GM10847 (cell line): Measurements from ENCODE around the gene CPA3.

Source experiments
- POLR2A ChIP-seq: IDR thresholded peaks from 2 replicates; pipeline ENCODE4 v1.6.1; 2011; ENCODE audit not compliant: insufficient read length; ENCODE audit errors: extremely low read depth

The CPA3 gene

DNA sequence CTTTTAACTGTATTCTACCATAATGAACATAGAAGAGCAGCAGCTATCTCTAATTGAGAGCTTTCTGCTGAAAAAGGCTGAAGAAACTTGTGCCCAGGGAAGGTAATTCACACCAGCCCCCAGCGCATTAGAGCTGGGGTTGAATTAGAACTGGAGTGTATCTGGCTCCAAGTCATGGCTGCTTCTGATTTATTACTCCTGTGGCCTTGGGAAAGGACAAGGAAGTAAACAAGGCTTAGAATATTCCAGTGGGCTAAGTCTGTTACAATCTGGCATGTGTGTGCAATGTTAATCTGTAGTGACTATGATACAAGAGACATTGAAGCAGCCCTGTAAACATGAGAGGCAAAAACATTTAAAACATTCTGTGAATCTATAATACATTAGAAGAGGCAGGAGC lies 18.1 kb downstream of the CPA3 start:
- TF ChIP-seq POLR2A = no peak

DNA sequence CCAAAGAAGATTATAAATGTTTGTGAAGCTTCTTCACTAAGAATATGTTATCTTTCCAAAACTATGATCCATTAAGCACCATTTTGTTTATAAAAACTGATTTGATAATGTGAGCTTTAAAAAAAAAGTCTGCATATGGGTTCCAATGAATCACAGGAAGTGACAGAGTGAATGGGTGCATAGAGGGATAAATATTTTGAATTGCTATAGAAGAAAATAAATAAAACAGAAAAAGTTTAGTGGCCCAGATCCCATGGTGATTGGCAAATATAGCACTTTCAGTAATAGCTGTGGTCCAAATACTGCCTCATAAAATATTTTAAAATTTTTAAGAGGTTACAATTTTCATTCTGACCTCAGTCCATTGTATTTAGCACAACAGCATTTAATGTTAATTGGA lies 19.2 kb downstream of the CPA3 start:
- no peak for TF ChIP-seq POLR2A

DNA sequence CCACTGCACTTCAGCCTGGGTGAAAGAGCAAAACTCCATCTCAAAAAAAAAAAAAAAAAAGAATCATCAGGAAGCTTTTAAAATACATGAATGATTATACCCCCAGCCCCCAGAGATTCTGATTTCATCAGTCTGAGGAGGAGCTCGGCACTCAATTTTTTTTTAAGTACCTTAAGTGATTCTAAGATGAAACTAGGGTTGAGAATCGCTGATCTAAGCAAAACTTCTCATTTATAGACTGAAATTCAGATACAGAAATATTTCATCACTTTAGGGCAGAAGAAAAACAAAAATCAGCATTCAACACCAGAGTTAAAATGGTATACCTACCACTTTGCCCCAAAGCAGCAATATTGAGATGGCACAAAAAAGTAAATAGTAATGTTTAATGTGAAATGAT lies 24.7 kb downstream of the CPA3 start:
- TF ChIP-seq POLR2A = no peak

DNA sequence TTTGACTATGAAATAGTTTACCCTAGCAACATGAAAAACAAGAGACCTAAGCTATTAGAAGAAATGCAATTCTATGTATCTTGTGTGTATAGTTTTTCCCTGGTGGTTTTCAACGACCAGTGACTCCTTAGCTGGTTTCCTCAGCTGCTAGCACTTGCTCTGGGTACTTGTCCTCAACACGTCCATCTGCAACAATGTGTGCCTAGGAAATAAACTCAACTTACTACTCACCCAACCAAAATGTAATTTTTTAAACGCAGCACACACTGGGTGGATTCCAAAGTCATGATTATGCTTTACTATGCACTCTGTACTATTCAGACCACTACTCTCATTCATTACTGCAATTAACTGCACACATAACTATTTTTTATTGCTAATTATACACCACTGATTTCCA lies 31.0 kb downstream of the CPA3 start:
- no peak for TF ChIP-seq POLR2A

DNA sequence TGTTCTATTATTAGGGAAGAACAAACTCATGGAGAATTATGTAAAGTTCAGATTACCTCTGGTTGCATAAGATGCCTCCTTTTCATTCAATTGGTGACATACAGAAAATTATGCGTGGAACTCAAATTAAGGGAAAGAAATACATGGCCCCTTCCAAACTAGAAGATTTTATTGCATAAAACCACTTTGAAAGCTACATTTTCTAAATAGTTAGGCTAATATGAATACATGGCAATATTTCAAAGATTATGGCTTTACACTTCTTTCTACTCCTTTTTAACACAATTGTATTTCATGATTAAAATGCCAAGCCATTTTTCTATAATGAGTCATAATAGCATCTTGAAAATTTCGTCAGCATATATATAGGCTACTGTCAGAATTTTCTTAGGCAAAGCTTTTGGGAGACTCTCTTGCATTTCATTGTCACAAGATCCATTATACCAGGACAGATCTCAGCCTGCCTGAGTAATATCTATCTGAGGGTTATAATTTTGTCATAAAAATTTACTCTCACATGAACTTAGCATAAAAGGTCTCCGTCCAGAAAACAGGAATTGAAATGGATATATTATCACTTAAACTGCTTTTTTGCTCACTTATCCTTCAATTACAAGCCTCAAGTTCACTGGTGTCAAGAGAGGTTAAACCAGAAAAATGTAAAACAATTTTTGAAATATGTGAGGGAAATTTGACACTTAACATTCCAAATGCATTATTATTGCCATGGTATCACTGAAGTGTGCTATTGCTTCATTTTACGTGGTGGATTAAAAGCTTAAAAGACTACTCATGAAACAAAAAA lies 37.1 kb downstream of the CPA3 start:
- no peak for TF ChIP-seq POLR2A

DNA sequence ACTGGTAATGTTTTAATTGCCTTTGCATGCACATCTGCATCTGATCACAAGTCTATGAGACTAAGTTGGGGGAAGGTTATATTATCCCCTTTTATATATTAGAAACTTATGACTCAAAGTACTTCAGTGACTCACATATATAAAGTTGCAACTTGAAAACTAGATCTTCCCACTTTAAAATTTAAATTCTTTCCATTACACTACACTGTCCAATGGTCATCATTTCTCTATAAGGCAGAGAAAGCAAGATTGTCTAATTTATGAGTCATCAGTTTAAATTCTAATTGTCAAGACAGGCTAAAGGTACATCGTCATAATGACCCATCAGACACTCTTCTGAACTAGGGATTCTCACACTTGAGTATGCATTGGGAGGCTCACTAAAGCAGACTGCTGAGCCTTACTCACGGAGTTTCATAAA lies 37.9 kb downstream of the CPA3 start:
- no peak for TF ChIP-seq POLR2A

DNA sequence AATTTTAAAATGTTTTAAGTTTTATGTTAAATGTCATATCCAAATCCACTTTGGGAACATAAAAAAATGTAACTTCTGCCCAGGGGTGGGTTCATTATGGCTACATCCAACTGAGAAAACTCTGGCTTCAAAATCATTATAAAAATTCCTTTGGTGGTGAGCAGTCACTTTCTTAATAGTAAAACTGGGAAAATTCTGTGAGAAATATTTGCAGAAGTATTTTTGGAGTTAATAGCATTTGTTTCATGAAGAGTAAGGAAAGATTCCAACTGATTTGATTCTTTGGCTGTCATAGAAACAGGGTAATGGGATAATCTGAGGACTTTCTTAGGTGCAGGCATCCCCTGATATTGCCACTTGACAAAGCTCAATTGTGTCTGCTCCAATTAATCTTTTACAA lies 38.8 kb downstream of the CPA3 start:
- TF ChIP-seq POLR2A = no peak

DNA sequence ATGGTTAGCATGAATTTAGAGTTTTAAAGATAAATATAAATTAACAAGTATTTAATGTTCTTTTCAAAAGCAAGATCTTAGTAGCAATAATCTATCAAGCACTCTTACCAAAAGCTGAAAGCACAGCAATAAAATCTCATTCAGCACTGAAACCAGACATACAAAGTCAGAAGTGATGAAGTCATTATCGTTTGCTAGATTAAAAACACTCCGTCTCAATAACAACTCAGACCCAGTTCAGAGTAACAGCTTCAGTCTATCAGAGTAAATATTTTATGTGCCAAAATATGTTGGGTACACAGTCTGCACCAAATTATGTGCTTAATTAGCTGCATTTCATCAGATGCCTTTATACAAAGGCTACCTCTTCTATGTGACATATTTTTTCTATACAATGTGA lies 41.6 kb downstream of the CPA3 start:
- TF ChIP-seq POLR2A = no peak

DNA sequence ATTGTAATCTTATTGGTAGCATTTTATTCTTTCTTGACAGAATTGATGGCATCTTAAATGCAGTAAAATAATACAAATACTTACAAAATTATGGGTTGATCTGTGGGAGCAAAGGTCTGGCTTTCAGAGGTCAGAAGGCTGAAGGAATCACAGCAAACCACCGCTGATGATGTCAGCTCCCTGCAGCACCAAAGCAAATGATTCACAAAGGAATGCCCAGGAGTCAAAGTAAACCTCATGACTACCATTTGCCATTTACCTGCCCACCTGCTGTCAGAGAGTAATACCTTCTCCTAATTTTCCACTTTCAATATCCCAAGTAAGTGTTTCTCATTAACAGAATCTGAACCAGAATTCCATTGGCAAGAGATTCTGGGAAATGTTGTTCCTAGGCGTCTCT lies 46.1 kb downstream of the CPA3 start:
- no peak for TF ChIP-seq POLR2A

DNA sequence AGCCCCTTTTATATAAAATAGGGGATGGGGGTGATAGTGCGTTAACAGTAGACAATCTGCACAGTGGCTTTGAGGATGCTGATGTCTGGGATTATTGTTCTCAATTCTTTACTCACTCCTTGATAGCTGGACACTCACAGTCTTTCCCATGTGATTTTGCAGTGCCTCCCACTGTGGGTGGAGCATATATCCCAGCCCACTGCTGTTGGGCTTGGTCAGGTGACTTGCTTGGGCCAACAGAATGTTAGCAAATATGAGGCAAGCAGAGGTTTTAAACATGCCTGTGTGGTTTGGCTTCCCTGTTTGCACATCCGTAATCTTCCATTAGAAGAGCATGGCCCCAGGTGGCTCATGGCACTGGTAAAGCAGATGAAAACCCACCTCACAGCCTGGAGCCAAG lies 46.5 kb downstream of the CPA3 start:
- TF ChIP-seq POLR2A = no peak

DNA sequence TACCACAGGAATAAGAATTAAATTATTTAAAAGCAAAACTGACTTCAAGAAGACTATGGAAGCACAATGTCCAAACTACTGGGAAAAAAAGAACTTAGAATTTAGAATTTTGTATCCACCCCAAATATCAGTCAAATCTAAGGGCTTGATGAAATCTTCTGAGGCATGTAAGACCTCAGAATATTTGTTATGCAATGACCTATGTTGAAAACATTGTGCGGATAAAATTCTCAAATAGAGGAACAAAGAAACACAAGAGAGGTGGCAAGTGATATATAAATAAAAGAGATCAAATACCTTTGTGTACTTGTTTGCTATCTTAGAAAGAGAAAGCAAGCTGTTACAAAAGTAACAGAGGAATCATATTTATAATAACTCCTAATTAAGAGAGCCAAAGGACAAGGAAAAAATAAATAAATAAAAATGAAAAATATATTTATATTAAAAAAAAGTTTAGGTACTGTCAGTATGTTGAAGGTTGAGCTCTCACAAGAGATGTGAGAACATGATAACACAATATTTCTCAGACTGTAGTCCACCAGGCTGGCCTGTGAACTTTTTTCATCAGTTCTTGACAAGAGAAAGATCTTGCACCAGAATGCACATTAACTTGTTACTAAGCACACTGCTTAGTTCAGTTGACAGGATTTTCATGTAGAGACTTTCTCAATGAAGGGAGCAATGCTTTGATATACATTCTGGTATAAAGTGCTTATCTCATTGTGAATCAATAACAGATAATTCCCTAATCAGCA lies 50.0 kb downstream of the CPA3 start:
- TF ChIP-seq POLR2A = no peak

DNA sequence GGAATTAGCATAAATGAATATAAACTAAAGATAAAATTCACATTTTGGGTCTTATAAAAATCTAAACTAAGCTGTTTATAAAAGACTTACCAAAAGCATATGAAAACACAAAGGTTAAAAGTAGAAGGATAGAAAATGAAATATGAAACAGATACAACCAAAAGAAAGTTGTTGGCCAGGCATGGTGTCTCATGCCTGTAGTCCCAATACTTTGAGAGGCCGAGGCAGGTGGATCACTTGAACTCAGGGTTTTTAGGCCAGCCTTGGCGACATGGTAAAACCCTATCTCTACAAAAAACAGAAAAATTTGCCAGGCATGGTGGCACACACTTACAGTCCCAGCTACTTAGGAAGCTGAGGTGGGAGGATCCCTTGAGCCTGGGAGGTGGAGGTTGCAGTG lies 51.0 kb downstream of the CPA3 start:
- TF ChIP-seq POLR2A = no peak

DNA sequence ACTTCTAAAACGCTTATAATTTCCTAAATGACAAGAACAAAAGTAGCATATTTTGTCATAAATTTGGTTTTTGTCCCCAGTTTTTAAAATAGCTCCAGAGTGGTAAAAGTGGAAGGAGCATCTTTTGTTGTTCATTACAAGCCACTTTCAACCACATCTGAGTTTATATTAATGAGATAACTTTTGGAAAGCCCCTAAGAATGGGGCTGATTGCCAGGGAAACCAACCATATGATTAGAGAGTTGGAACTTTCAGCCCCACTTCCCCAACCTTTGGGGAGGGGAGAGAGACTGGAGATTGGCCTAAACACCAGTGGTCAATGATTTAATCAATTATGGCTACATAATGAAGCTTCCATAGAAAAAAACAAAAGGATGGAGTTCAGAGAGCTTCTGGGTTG lies 57.4 kb downstream of the CPA3 start:
- TF ChIP-seq POLR2A = no peak

DNA sequence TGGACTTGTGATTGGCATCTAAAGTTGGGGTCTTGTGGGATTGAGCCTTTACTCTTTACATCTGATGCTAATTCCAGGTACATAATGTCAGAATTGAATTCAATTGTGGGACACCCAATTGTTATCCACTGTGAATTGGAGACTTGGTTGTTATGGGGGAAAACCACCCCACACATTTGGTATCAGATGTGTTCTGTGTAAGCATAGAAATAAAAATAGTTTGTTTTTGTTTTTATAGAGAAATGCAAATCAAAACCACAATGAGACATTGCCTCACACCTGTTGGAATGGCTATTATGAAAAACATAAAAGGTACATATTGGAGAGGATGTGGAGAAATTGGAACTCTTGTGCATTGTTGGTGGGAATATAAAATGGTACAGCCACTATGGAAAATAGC lies 58.5 kb downstream of the CPA3 start:
- no peak for TF ChIP-seq POLR2A

DNA sequence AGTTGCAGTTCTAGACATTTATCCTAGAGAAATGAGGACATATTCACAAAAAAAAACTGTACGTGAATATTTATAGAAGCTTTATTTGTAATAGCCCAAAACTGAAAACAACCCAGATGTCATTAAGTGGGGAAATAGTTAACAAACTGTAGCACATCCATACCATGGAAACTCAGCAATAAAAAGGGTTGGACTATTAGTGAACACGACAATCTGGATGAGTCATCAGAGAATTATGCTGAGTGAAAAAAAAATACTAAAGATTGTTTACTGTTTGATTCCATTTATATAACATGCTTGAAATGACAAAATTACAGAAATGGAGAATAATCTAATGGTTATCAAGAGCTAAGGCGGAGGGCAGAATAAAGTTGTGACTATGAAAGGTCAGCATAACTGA lies 59.5 kb downstream of the CPA3 start:
- TF ChIP-seq POLR2A = no peak

DNA sequence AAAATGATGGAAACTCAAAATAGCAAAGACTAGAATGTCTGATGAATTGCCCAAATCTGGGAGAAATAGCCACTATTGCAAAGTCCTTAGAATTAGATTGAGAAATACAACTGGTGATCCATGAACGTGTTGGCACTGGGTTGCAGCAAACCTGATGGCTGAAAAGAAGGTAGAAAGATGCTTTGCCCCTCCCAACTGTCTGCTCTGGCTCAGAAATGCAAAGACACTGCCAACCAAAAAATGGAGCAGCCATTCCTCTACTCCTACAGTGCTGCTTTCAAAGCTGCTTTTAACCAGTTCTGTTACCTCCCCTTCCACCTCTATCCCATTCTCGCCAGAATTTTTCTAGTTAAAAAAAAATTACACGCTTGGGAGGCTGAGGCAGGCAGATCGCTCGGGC lies 60.7 kb downstream of the CPA3 start:
- TF ChIP-seq POLR2A = no peak

DNA sequence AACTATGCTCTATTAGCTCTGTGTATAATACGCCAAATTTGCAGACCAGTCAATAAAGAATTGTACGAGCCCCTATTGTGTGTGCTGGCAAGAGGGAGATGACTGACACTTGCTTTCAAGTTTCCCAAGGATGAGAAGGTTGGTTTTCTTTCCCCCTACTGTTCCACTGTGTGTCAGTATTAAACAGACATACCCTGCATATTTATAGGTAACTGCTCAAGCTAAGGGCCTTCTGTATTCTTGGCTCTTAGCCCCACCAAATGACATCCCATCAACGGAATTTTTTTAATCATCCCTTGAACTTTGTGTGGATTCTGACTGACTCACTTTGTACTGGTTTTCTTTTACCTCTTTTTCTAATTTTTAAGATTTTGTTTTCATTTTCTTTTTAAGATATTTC lies 65.7 kb downstream of the CPA3 start:
- no peak for TF ChIP-seq POLR2A

DNA sequence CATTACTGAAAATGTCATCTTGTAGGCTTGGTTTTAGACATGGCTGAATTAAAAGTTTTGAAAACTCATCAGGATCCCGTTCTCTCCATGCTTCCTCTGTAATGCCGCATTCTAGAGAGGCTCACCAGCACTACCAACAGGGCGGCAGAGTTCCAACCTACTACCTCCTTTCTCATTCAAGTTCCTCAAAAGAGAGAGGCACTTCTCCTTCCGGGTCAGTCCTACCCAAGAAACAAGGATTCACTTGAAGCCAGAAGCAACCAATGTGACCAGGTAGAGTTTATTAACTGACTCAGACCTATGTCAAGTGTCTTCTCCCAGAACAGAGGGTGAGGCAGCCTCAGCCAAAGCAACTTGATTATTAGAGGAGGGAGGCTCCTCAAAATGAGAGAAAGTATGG lies 66.5 kb downstream of the CPA3 start:
- TF ChIP-seq POLR2A = no peak
